ENCODE data around the gene IL2RA.

The IL2RA gene

DNA sequence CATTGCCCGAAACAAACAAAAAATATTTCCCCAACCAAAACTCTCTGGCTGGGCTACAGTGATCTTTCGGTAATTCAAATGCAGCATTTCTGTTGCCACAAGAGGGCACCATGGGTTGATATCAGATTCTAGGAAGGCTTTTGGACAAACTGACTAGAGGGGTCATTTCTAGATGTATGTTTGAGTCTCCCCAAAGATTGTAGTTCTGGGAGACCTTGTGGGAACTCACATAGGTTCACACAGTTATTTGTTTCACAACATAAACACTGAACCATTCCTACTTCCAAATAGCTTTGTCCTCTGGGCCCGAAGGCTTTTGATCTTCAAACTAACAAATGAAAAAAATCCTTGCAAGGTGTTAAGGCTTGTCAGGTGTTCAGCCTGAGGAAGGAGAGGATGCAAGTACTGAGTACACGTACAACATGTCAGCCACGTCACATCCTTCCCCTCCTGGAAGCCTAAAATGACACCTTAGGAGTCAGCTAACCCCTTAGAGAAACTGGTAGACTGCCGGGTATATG is 47.9 kb downstream of the IL2RA start:
- H3K36me3 ChIP-seq (ENCODE audit: control insufficient read depth, low read depth, low read length), result no peaks in the 10 kb centered on the region
- no peaks in the 10 kb centered on the region for H3K9me3 ChIP-seq (ENCODE audit: control insufficient read depth, low read depth, low read length)
- H3K27me3 ChIP-seq (ENCODE audit: control insufficient read depth, insufficient read depth, low read length), result no peaks in the 10 kb centered on the region
- no peak overlapping the region for H3K27ac ChIP-seq (ENCODE audit: low read length)
- no peaks in the 10 kb centered on the region for H3K4me1 ChIP-seq (ENCODE audit: control insufficient read depth, low read depth, low read length)
- H3K4me3 ChIP-seq (ENCODE audit: low read length), result no peak overlapping the region
- no peak overlapping the region for H3K9ac ChIP-seq (ENCODE audit: low read length)

DNA sequence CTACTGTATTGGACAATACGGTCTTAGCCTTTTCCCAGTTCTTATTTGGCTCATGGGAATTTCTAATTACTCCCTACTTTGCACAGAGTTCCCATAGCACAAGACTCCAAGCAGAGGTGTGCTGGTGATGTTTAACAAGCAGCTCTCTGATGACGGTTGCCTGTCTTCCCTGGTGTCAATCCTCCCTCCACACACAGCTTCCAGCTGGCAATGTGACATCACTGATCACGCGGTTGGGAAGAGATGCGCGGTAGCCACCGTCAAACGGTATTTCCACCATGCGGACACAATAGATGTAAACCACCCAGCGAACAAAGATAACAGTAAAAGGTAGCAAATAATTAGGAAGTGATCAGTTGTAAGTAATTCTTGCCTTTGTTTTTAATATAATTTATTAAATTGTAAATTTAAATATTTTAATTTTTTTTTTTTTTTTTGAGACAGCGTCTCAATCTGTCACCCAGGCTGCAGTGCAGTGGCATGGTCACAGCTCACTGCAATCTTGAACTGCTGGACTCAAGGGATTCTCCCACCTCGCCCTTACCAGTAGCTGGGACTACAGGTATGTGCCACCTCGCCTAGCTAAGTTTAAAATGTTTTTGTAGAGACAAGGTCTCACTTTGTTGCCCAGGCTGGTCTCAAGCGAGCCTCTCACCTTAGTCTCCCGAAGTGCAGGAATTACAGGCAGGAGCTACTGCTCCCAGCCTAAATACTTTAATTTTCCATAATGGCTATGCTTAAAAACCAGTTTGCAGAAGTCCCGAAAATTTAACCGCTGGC is 48.6 kb downstream of the IL2RA start:
- H3K27me3 ChIP-seq (ENCODE audit: control insufficient read depth, insufficient read depth, low read length), result no peaks in the 10 kb centered on the region
- H3K9me3 ChIP-seq (ENCODE audit: control insufficient read depth, low read depth, low read length), result no peaks in the 10 kb centered on the region
- no peaks in the 10 kb centered on the region for H3K4me1 ChIP-seq (ENCODE audit: control insufficient read depth, low read depth, low read length)
- H3K9ac ChIP-seq (ENCODE audit: low read length), result no peak overlapping the region
- H3K4me3 ChIP-seq (ENCODE audit: low read length), result no peak overlapping the region
- H3K36me3 ChIP-seq (ENCODE audit: control insufficient read depth, low read depth, low read length), result no peaks in the 10 kb centered on the region
- no peak overlapping the region for H3K27ac ChIP-seq (ENCODE audit: low read length)

GRCh38 chr10:6012121-6012905 is 49.9 kb downstream of the IL2RA start:
- Histone ChIP-seq H3K4me3 (ENCODE audit: low read length) (no peak overlapping the region), H3K27me3 (ENCODE audit: control insufficient read depth, insufficient read depth, low read length) (no peaks in the 10 kb centered on the region), H3K9ac (ENCODE audit: low read length) (no peak overlapping the region), H3K27ac (ENCODE audit: low read length) (no peak overlapping the region), H3K9me3 (ENCODE audit: control insufficient read depth, low read depth, low read length) (no peaks in the 10 kb centered on the region), H3K36me3 (ENCODE audit: control insufficient read depth, low read depth, low read length) (no peaks in the 10 kb centered on the region), H3K4me1 (ENCODE audit: control insufficient read depth, low read depth, low read length) (no peaks in the 10 kb centered on the region)

DNA sequence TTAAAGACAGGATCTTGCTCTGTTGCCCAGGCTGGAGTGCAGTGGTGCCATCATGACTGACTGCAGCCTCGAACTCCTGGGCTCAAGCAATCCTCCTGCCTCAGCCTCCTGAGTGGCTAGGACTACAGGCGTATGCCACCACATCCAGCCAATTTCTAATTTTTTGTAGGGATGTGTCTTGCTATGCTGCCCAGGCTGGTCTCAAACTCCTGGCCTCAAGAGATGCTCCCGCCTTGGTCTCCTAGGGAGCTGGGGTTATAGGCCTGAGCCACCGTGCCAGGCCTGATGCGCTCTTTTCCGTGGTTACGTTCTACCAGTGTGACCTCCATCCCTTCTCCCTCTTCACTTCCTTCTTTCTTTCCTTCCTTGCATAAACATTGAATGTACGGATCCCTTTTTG is 50.6 kb downstream of the IL2RA start:
- H3K4me3 ChIP-seq (ENCODE audit: low read length), result no peak overlapping the region
- H3K27ac ChIP-seq (ENCODE audit: low read length), result no peak overlapping the region
- peaks cover 3% of the 10 kb centered on the region for H3K9me3 ChIP-seq (ENCODE audit: control insufficient read depth, low read depth, low read length)
- H3K9ac ChIP-seq (ENCODE audit: low read length), result no peak overlapping the region
- no peaks in the 10 kb centered on the region for H3K36me3 ChIP-seq (ENCODE audit: control insufficient read depth, low read depth, low read length)
- H3K27me3 ChIP-seq (ENCODE audit: control insufficient read depth, insufficient read depth, low read length), result no peaks in the 10 kb centered on the region
- no peaks in the 10 kb centered on the region for H3K4me1 ChIP-seq (ENCODE audit: control insufficient read depth, low read depth, low read length)

- Histone ChIP-seq H3K36me3 (ENCODE audit: control insufficient read depth, low read depth, low read length) (no peaks in the 10 kb centered on the region), H3K27me3 (ENCODE audit: control insufficient read depth, insufficient read depth, low read length) (no peaks in the 10 kb centered on the region), H3K4me3 (ENCODE audit: low read length) (no peak overlapping the region), H3K9me3 (ENCODE audit: control insufficient read depth, low read depth, low read length) (peaks cover 3% of the 10 kb centered on the region), H3K27ac (ENCODE audit: low read length) (no peak overlapping the region), H3K9ac (ENCODE audit: low read length) (no peak overlapping the region), H3K4me1 (ENCODE audit: control insufficient read depth, low read depth, low read length) (no peaks in the 10 kb centered on the region)
Observed at GRCh38 chr10:6010569-6010968, 51.6 kb downstream of the IL2RA start.

- Histone ChIP-seq H3K4me1 (ENCODE audit: control insufficient read depth, low read depth, low read length) (no peaks in the 10 kb centered on the region), H3K9me3 (ENCODE audit: control insufficient read depth, low read depth, low read length) (peaks cover 3% of the 10 kb centered on the region), H3K9ac (ENCODE audit: low read length) (no peak overlapping the region), H3K27ac (ENCODE audit: low read length) (no peak overlapping the region), H3K27me3 (ENCODE audit: control insufficient read depth, insufficient read depth, low read length) (no peaks in the 10 kb centered on the region), H3K36me3 (ENCODE audit: control insufficient read depth, low read depth, low read length) (no peaks in the 10 kb centered on the region), H3K4me3 (ENCODE audit: low read length) (no peak overlapping the region)
Observed at GRCh38 chr10:6009961-6010360, 52.2 kb downstream of the IL2RA start.

DNA sequence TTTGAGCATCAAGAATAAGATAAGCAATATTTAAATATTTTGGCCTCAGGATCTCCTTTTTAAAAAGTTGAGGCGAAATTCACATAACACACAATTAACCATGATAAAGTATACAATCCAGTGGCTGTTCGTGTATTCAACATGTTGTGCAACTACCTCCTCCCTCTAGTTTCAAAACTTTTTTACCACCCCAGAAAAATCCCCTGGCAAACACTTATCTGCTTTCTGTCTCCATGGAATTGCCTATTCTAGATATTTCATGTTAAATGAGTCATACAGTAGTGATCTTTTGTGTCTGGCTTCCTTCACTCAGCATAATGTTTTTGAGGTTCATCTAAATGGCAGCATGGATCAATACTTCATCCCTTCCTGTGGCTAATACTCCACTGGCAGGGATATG is 53.0 kb downstream of the IL2RA start:
- H3K4me3 ChIP-seq (ENCODE audit: low read length), result no peak overlapping the region
- H3K27me3 ChIP-seq (ENCODE audit: control insufficient read depth, insufficient read depth, low read length), result no peaks in the 10 kb centered on the region
- no peak overlapping the region for H3K27ac ChIP-seq (ENCODE audit: low read length)
- H3K4me1 ChIP-seq (ENCODE audit: control insufficient read depth, low read depth, low read length), result no peaks in the 10 kb centered on the region
- H3K9me3 ChIP-seq (ENCODE audit: control insufficient read depth, low read depth, low read length), result peaks cover 3% of the 10 kb centered on the region
- H3K9ac ChIP-seq (ENCODE audit: low read length), result no peak overlapping the region
- no peaks in the 10 kb centered on the region for H3K36me3 ChIP-seq (ENCODE audit: control insufficient read depth, low read depth, low read length)

- H3K4me1 ChIP-seq (ENCODE audit: control insufficient read depth, low read depth, low read length), result no peaks in the 10 kb centered on the region
- H3K27me3 ChIP-seq (ENCODE audit: control insufficient read depth, insufficient read depth, low read length), result no peaks in the 10 kb centered on the region
- H3K4me3 ChIP-seq (ENCODE audit: low read length), result no peak overlapping the region
- peaks cover 3% of the 10 kb centered on the region for H3K9me3 ChIP-seq (ENCODE audit: control insufficient read depth, low read depth, low read length)
- no peaks in the 10 kb centered on the region for H3K36me3 ChIP-seq (ENCODE audit: control insufficient read depth, low read depth, low read length)
- no peak overlapping the region for H3K9ac ChIP-seq (ENCODE audit: low read length)
- no peak overlapping the region for H3K27ac ChIP-seq (ENCODE audit: low read length)
Observed at GRCh38 chr10:6008497-6009142, 53.5 kb downstream of the IL2RA start.

DNA sequence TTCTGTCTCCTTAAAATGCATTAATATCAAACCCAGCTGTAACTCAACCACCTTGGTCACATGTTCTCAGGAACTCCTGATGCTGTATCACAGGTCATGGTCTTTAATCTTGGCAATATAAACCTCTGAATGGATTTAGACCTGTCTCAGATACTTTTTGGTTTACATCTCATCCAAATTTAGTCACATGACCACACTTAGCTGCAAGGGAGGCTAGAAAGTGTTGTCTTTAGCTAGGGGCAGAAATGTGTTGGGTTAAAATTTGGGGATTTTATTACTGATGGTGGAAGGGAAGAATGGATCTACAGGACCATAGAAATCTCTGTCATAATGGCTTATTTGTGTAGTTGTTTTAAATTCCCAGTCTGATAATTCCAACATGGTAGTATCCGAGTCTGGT is 55.2 kb downstream of the IL2RA start:
- Histone ChIP-seq H3K9ac (ENCODE audit: low read length) (no peak overlapping the region), H3K36me3 (ENCODE audit: control insufficient read depth, low read depth, low read length) (no peaks in the 10 kb centered on the region), H3K9me3 (ENCODE audit: control insufficient read depth, low read depth, low read length) (peaks cover 3% of the 10 kb centered on the region), H3K27me3 (ENCODE audit: control insufficient read depth, insufficient read depth, low read length) (no peaks in the 10 kb centered on the region), H3K4me1 (ENCODE audit: control insufficient read depth, low read depth, low read length) (no peaks in the 10 kb centered on the region), H3K27ac (ENCODE audit: low read length) (no peak overlapping the region), H3K4me3 (ENCODE audit: low read length) (no peak overlapping the region)

DNA sequence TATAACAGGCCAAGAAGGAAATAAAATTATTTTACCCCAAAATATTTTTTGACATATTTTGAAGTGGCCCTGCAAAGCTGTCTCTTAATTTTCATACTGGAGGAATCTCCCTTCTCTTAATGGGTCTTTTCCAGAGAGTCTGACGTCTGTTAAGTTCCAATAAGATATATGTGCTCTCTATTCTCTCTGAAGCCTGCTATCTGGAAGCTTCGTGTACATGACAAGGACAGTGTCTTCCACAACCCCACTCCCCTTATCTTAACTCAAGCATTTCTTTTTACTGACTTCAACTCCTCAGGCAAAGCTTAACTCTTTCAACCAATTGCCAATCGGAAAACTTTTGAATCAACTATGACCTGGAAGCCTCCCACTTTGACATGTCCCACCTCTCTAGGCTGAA is 55.6 kb downstream of the IL2RA start:
- Histone ChIP-seq H3K4me1 (ENCODE audit: control insufficient read depth, low read depth, low read length) (no peaks in the 10 kb centered on the region), H3K27ac (ENCODE audit: low read length) (no peak overlapping the region), H3K9me3 (ENCODE audit: control insufficient read depth, low read depth, low read length) (peaks cover 3% of the 10 kb centered on the region), H3K27me3 (ENCODE audit: control insufficient read depth, insufficient read depth, low read length) (no peaks in the 10 kb centered on the region), H3K4me3 (ENCODE audit: low read length) (no peak overlapping the region), H3K36me3 (ENCODE audit: control insufficient read depth, low read depth, low read length) (no peaks in the 10 kb centered on the region), H3K9ac (ENCODE audit: low read length) (no peak overlapping the region)

- no peaks in the 10 kb centered on the region for H3K27me3 ChIP-seq (ENCODE audit: control insufficient read depth, insufficient read depth, low read length)
- no peak overlapping the region for H3K9ac ChIP-seq (ENCODE audit: low read length)
- peaks cover 3% of the 10 kb centered on the region for H3K9me3 ChIP-seq (ENCODE audit: control insufficient read depth, low read depth, low read length)
- H3K4me1 ChIP-seq (ENCODE audit: control insufficient read depth, low read depth, low read length), result no peaks in the 10 kb centered on the region
- no peaks in the 10 kb centered on the region for H3K36me3 ChIP-seq (ENCODE audit: control insufficient read depth, low read depth, low read length)
- no peak overlapping the region for H3K4me3 ChIP-seq (ENCODE audit: low read length)
- H3K27ac ChIP-seq (ENCODE audit: low read length), result no peak overlapping the region
Observed at GRCh38 chr10:6005856-6006395, 56.2 kb downstream of the IL2RA start.

Data from iPS-18a (cell line).